HepG2 (cell line): ENCODE data around the gene RPS17. TPM values are rescaled to one million over a fixed set of nuclear protein-coding genes. Genes with fewer than 3 reads are reported as not detected.

ENCODE experiments used
- GATAD2A ChIP-seq: IDR thresholded peaks from 2 replicates; pipeline ENCODE4 v1.6.1; 2016
- WIZ ChIP-seq: sonication (generic); formaldehyde crosslinking; IDR thresholded peaks from 2 replicates; pipeline ENCODE4 v1.5.1; 2020; ENCODE audit warnings: mild to moderate bottlenecking, missing genetic modification reagents
- ZNF292 ChIP-seq: sonication (generic); formaldehyde crosslinking; IDR thresholded peaks from 2 replicates; pipeline ENCODE4 v1.8.1; 2022; ENCODE audit warnings: mild to moderate bottlenecking, low read depth, missing genetic modification reagents, borderline replicate concordance
- polyA plus RNA-seq, 8 experiments: library from polyadenylated mRNA; depleted of rRNA in 3 of 8; stranded (reverse) in 7 of 8; unstranded in 1 of 8; fragments of >200 nt; fragmentation: Illumina TruSeq in 4 of 8; extraction: Trizol in 4 of 8; gene quantifications; 2 replicates each; pipeline versions ENCODE4 v1.2.1 to v1.2.3, GENCODE V29; 2011 to 2016; ENCODE audit warnings: low read depth in 4 of 8, missing spikeins in 1 of 8, mixed read lengths in 1 of 8; ENCODE audit not compliant: insufficient read depth in 1 of 8
- total RNA-seq, 5 experiments: library from RNA; depleted of rRNA; stranded (reverse); fragments of >200 nt; fragmentation: Illumina TruSeq; extraction: Trizol; gene quantifications; 2 replicates each; pipeline ENCODE4 v1.2.3, GENCODE V29; 2016; ENCODE audit warnings: low read depth in 1 of 5
- TF ChIP-seq, protein P1 (sequence below): sonication (generic); formaldehyde crosslinking; IDR thresholded peaks from 2 replicates; pipeline ENCODE4 v1.4.0; 2020; ENCODE audit warnings: mild to moderate bottlenecking, missing genetic modification reagents

RPS17 gene
- total and polyA plus RNA-seq, 2 of the 13 experiments (the other 11 are each of a cell fraction or from before 2014, with no cell fraction given): 2,570 to 5,021 TPM

DNA sequence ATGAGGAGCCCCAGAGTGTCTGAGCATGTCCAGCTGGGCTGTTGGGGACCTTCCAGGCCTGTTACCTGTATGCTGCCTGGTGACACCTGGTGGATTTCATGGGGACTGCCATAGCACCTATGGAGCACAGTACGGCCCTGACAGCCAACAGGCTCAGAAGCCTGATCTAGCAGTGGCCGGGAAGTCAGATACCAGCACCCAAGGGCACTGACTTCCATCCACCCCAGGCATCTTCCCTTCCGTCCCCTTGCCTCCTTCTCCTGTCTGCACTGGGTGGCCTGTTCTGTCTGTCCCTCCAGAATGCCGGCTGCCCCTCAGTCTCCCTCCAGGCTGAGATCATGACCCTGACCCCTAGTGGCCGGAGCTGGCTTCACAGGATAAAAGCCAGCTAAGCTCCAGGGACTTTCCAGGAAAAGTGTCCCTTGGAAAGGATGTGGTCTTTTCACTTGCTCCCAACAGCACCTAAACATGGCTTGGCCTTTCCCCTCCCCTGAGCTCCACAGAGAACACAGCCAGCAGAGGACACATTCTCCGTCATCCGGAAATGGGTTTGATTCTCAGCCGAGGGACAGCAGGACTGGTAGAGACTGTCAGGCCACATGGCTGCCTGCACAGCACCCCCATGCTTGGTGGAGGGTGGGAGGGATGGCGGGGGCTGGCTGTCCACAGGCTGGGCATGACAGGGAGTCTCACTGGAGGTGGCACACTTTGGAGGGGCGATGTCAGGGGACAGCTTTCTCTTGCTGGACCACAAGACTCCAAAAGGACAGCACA lies 9.5 kb downstream of the RPS17 start (continued):
- TF ChIP-seq, protein P1, sequence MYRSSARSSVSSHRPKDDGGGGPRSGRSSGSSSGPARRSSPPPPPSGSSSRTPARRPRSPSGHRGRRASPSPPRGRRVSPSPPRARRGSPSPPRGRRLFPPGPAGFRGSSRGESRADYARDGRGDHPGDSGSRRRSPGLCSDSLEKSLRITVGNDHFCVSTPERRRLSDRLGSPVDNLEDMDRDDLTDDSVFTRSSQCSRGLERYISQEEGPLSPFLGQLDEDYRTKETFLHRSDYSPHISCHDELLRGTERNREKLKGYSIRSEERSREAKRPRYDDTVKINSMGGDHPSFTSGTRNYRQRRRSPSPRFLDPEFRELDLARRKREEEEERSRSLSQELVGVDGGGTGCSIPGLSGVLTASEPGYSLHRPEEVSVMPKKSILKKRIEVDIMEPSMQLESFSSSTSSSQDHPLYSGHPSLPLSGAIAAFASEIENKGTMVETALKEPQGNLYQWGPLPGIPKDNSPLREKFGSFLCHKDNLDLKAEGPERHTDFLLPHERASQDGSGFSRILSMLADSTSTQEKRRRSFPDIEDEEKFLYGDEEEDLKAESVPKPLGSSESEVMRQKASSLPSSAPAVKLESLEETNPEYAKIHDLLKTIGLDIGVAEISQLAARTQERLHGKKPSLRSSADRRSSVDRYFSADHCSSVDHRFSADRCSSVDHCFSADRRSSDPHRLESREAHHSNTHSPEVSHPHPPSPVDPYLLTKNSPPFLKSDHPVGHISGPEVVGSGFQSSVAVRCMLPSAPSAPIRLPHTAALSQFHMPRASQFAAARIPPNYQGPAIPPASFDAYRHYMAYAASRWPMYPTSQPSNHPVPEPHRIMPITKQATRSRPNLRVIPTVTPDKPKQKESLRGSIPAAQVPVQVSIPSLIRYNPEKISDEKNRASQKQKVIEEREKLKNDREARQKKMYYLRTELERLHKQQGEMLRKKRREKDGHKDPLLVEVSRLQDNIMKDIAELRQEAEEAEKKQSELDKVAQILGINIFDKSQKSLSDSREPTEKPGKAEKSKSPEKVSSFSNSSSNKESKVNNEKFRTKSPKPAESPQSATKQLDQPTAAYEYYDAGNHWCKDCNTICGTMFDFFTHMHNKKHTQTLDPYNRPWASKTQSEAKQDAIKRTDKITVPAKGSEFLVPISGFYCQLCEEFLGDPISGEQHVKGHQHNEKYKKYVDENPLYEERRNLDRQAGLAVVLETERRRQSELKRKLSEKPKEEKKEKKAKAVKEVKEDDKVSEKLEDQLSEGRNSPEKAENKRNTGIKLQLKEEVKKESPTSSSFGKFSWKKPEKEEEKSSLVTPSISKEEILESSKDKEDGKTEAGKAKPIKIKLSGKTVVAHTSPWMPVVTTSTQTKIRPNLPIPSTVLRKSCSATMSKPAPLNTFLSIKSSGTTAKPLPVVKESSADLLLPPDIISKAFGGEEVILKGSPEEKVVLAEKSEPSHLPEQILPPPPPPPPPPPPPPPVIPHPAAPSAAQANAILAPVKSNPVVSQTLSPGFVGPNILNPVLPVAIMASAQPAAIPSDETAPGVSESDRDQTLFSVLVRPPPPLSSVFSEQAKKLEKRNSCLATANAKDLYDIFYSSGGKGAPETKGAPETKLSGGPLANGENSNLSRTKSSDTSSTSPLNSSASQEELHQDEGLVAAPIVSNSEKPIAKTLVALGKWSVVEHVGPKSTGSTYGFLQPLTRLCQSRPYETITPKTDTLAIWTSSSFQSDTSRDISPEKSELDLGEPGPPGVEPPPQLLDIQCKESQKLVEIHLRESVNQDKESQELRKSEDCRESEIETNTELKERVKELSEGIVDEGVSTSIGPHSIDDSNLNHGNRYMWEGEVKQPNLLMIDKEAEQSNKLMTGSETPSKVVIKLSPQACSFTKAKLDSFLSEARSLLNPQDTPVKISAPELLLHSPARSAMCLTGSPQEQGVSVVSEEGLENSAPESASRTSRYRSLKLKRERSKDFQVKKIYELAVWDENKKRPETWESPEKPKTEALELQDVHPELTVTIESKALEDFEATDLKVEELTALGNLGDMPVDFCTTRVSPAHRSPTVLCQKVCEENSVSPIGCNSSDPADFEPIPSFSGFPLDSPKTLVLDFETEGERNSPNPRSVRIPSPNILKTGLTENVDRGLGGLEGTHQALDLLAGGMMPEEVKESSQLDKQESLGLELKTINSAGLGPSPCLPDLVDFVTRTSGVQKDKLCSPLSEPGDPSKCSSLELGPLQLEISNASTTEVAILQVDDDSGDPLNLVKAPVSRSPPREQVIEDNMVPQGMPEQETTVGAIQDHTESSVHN (CRISPR knock-in tag): no peak
- no peak for TF ChIP-seq WIZ (CRISPR knock-in tag)
- TF ChIP-seq ZNF292 (CRISPR knock-in tag): no peak
- no peak for TF ChIP-seq GATAD2A (CRISPR knock-in tag)
- TF ChIP-seq, all 625 proteins: peak for 45
